Activated naive CD4-positive, alpha-beta T cell treated with anti-CD3 and anti-CD28 coated beads for 36 hours (primary cell): ENCODE results near the gene SEMG1. TPM values are rescaled to one million over a fixed set of nuclear protein-coding genes. Genes with fewer than 3 reads are reported as not detected.

Experiments
- CTCF ChIA-PET: fragments of 350-600 bp; sonication (Branson Sonifier 250); formaldehyde crosslinking; loops from one replicate; lab custom pipeline; 2021; ENCODE audit warnings: antibody characterized with exemption; lab: Charles Lee
- DNase-seq: peaks from one replicate; pipeline ENCODE4 v3.0.0-alpha.2; 2020
- H3K27ac Mint-ChIP-seq: one replicate; pipeline ENCODE4 v1.8.0; 2021; ENCODE audit warnings: mild to moderate bottlenecking, mixed read lengths
- H3K27me3 Mint-ChIP-seq: one replicate; pipeline ENCODE4 v1.8.0; 2021; ENCODE audit warnings: low read depth, mixed read lengths
- H3K36me3 Mint-ChIP-seq: one replicate; pipeline ENCODE4 v1.8.0; 2021; ENCODE audit warnings: low read depth, mixed read lengths
- H3K4me1 Mint-ChIP-seq: one replicate; pipeline ENCODE4 v1.8.0; 2021; ENCODE audit warnings: low read depth, mixed read lengths
- H3K4me3 Mint-ChIP-seq: one replicate; pipeline ENCODE4 v1.8.0; 2021; ENCODE audit warnings: mild to moderate bottlenecking, moderate library complexity, mixed read lengths
- H3K9me3 Mint-ChIP-seq: one replicate; pipeline ENCODE4 v1.8.0; 2021; ENCODE audit warnings: mixed read lengths
- intact Hi-C: fragments of 100-400 bp; cut with micrococcal nuclease; formaldehyde crosslinking; loops from one replicate; pipeline ENCODE4 v1.15.1; 2023
- total RNA-seq, 2 experiments: library from RNA; stranded (reverse); gene quantifications; one replicate each; pipeline ENCODE4 v1.2.3, GENCODE V29; 2021

The SEMG1 gene
- total RNA-seq, 2 experiments from 2014 or later: not detected

- Mint-ChIP-seq H3K4me3 (no peak overlapping the region), H3K9me3 (no peaks in the 10 kb centered on the region), H3K36me3 (no peaks in the 10 kb centered on the region), H3K27ac (no peak overlapping the region), H3K27me3 (no peaks in the 10 kb centered on the region), H3K4me1 (no peaks in the 10 kb centered on the region)
- DNase-seq: no peak
- CTCF ChIA-PET: no interaction called here
- intact Hi-C loops: no loop called here
Measured at GRCh38 chr20:45189067-45189609, 17.7 kb upstream of the SEMG1 start.

- Mint-ChIP-seq H3K27ac (no peak overlapping the region), H3K4me1 (no peaks in the 10 kb centered on the region), H3K4me3 (no peak overlapping the region), H3K36me3 (no peaks in the 10 kb centered on the region), H3K27me3 (no peaks in the 10 kb centered on the region), H3K9me3 (no peaks in the 10 kb centered on the region)
- DNase-seq: no peak
- intact Hi-C loops: no loop called here
- CTCF ChIA-PET: no interaction called here
Measured at GRCh38 chr20:45189861-45190260, 17.0 kb upstream of the SEMG1 start.

DNA sequence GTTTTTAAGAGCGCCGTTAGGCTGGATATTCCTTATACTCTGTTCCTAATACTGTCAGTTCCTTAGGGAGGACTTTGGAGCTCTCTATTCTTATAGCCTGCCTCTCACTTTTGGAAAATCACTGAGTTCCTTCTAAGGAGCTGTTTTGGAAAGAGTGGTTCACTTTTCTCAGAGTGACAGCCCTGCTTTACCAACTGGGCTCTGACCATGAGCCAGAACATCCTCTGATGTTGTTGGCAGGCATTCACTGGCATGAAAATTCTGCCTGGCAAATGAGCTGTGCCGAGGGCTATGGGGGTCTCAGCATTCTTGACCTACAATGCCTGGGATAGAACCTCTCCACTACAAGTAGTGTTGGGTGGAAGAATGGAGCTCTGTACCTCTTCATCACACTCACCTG is 14.9 kb upstream of the SEMG1 start:
- Mint-ChIP-seq H3K36me3 (no peaks in the 10 kb centered on the region), H3K4me1 (no peaks in the 10 kb centered on the region), H3K4me3 (no peak overlapping the region), H3K27me3 (no peaks in the 10 kb centered on the region), H3K27ac (no peak overlapping the region), H3K9me3 (no peaks in the 10 kb centered on the region)
- CTCF ChIA-PET: interaction anchor here (0.6 to 1.4 kb wide), 3 partner anchors 11 to 126 kb away, joined by 3 to 5 read pairs (median 3); no protein-coding TSS in a partner anchor
- intact Hi-C loops: no loop called here
- DNase-seq: no peak

- peaks cover 5% of the 10 kb centered on the region for H3K27me3 Mint-ChIP-seq
- H3K27ac Mint-ChIP-seq: no peak overlapping the region
- no peaks in the 10 kb centered on the region for H3K9me3 Mint-ChIP-seq
- H3K4me1 Mint-ChIP-seq: no peaks in the 10 kb centered on the region
- no peak overlapping the region for H3K4me3 Mint-ChIP-seq
- no peaks in the 10 kb centered on the region for H3K36me3 Mint-ChIP-seq
- no peak for DNase-seq
- intact Hi-C loops: no loop called here
- CTCF ChIA-PET: no interaction called here
Measured at GRCh38 chr20:45193331-45193730, 13.5 kb upstream of the SEMG1 start.

DNA sequence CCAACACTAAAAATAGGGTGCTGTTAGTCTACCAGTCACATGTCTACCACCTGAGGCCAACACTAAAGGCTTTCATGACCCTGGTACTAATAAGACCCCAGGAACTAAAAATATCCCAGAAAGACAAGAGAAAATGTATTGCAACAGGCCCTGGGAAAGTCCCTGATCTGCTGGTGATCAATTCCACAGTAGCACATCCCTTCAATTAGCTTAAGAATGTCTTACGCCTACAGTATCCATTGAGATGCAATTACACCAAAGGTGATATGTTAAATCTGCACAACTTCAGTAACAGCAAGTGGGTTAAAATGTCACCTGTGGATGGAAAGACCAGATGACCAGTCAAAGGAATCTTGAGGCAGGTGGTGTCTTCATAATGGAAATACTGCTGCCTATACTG is 3.1 kb downstream of the SEMG1 start:
- Mint-ChIP-seq H3K27ac (no peak overlapping the region), H3K4me1 (no peaks in the 10 kb centered on the region), H3K4me3 (no peak overlapping the region), H3K36me3 (no peaks in the 10 kb centered on the region), H3K9me3 (no peaks in the 10 kb centered on the region), H3K27me3 (peaks cover 24% of the 10 kb centered on the region)
- CTCF ChIA-PET: no interaction called here
- no peak for DNase-seq
- intact Hi-C loops: no loop called here

- no peaks in the 10 kb centered on the region for H3K36me3 Mint-ChIP-seq
- H3K4me3 Mint-ChIP-seq: no peak overlapping the region
- H3K27ac Mint-ChIP-seq: no peak overlapping the region
- no peaks in the 10 kb centered on the region for H3K4me1 Mint-ChIP-seq
- no peaks in the 10 kb centered on the region for H3K9me3 Mint-ChIP-seq
- CTCF ChIA-PET: no interaction called here
- no peak for DNase-seq
- intact Hi-C loops: no loop called here
- H3K27me3 Mint-ChIP-seq: peaks cover 12% of the 10 kb centered on the region
Measured at GRCh38 chr20:45211569-45212474, 5.0 kb downstream of the SEMG1 start.

DNA sequence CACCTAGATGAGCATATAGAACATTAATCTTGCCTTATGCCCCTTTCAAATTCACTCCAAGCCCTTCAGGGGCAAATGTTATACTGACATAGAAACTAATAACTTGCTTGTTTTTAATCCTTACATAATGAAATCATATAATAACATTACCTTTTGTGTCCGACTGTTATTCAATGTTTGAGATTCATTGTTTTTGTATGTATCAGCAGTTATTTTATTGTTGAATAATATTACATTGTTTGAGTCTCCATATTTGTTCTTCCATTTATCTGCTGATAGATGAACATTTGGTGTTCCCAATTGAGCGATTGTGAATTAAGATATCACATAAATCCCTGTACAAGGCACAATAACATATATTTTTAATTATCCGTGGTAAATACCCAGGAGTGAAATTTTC is 6.0 kb downstream of the SEMG1 start:
- Mint-ChIP-seq H3K4me3 (no peak overlapping the region), H3K36me3 (no peaks in the 10 kb centered on the region), H3K27me3 (peaks cover 11% of the 10 kb centered on the region), H3K4me1 (no peaks in the 10 kb centered on the region), H3K9me3 (no peaks in the 10 kb centered on the region), H3K27ac (no peak overlapping the region)
- CTCF ChIA-PET: no interaction called here
- DNase-seq: no peak
- intact Hi-C loops: no loop called here

GRCh38 chr20:45218124-45218523 is 11.3 kb downstream of the SEMG1 start:
- H3K4me3 Mint-ChIP-seq: no peak overlapping the region
- intact Hi-C loops: no loop called here
- no peaks in the 10 kb centered on the region for H3K9me3 Mint-ChIP-seq
- H3K36me3 Mint-ChIP-seq: no peaks in the 10 kb centered on the region
- H3K27me3 Mint-ChIP-seq: peaks cover 15% of the 10 kb centered on the region
- H3K27ac Mint-ChIP-seq: no peak overlapping the region
- no peaks in the 10 kb centered on the region for H3K4me1 Mint-ChIP-seq
- CTCF ChIA-PET: interaction anchor here (1.7 kb wide), 1 partner anchor 79 kb away, joined by 4 read pairs; no protein-coding TSS in a partner anchor
- DNase-seq: no peak

- Mint-ChIP-seq H3K4me3 (no peak overlapping the region), H3K27ac (no peak overlapping the region), H3K36me3 (no peaks in the 10 kb centered on the region), H3K27me3 (peaks cover 15% of the 10 kb centered on the region), H3K9me3 (no peaks in the 10 kb centered on the region), H3K4me1 (no peaks in the 10 kb centered on the region)
- CTCF ChIA-PET: interaction anchor here (1.7 kb wide), 1 partner anchor 79 kb away, joined by 4 read pairs; no protein-coding TSS in a partner anchor
- intact Hi-C loops: no loop called here
- no peak for DNase-seq
Measured at GRCh38 chr20:45218636-45219035, 11.8 kb downstream of the SEMG1 start.

GRCh38 chr20:45221076-45221475 is 14.2 kb downstream of the SEMG1 start, which contains the start of gene SEMG2:
Gene SEMG2, plus strand, starts transcription at chr20:45221373. Its CDS starts 17 bp downstream, at chr20:45221390.
- Mint-ChIP-seq H3K4me1 (no peaks in the 10 kb centered on the region), H3K4me3 (no peak within 1 kb of the TSS), H3K27me3 (peaks cover 18% of the 10 kb centered on the region), H3K27ac (no peak within 1 kb of the TSS), H3K9me3 (no peaks in the 10 kb centered on the region), H3K36me3 (no peaks in the 10 kb centered on the region)
- intact Hi-C loops: loop anchor here (10.0 kb wide), 1 partner anchor 86 kb away; no protein-coding TSS in a partner anchor
- CTCF ChIA-PET: no interaction called here
- DNase-seq: no peak

GRCh38 chr20:45223136-45223535 is 16.3 kb downstream of the SEMG1 start:
- Mint-ChIP-seq H3K27me3 (peaks cover 10% of the 10 kb centered on the region), H3K4me1 (no peaks in the 10 kb centered on the region), H3K27ac (no peak overlapping the region), H3K4me3 (no peak overlapping the region), H3K9me3 (no peaks in the 10 kb centered on the region), H3K36me3 (no peaks in the 10 kb centered on the region)
- intact Hi-C loops: loop anchor here (10.0 kb wide), 1 partner anchor 88 kb away; no protein-coding TSS in a partner anchor
- CTCF ChIA-PET: no interaction called here
- DNase-seq: no peak

- Mint-ChIP-seq H3K4me1 (no peaks in the 10 kb centered on the region), H3K4me3 (no peak overlapping the region), H3K27ac (no peak overlapping the region), H3K36me3 (no peaks in the 10 kb centered on the region), H3K27me3 (peaks cover 12% of the 10 kb centered on the region), H3K9me3 (no peaks in the 10 kb centered on the region)
- CTCF ChIA-PET: interaction anchor here (1.1 kb wide), 1 partner anchor 86 kb away, joined by 3 read pairs; no protein-coding TSS in a partner anchor
- no peak for DNase-seq
- intact Hi-C loops: loop anchor here (10.0 kb wide), 1 partner anchor 91 kb away; no protein-coding TSS in a partner anchor
Measured at GRCh38 chr20:45226287-45226686, 19.5 kb downstream of the SEMG1 start.
